OCI-LY1 (cell line): ENCODE results near the gene DNAJB1.

Source experiments
- CTCF ChIP-seq: fragments of 200-600 bp; sonication (generic), shearing (Covaris generic); IDR thresholded peaks from 2 replicates; pipeline ENCODE4 v1.5.1; 2017; ENCODE audit warnings: mild to moderate bottlenecking, antibody characterized with exemption, low read length, moderate library complexity, mixed read lengths
- EZH2 ChIP-seq: fragments of 200-600 bp; sonication (generic), shearing (Covaris generic); IDR thresholded peaks from 2 replicates; pipeline ENCODE4 v1.8.0; 2017; ENCODE audit warnings: borderline replicate concordance, mixed run types, mild to moderate bottlenecking, antibody characterized with exemption, low read length, moderate library complexity, mixed read lengths

- TF ChIP-seq EZH2: no peak
- no peak for TF ChIP-seq CTCF
These were observed 22.0 kb downstream of the DNAJB1 start, which contains the start of gene GIPC1 for GRCh38 chr19:14496029-14496833.
